HG03521 (cell line): Measurements from ENCODE around the gene EEA1.
A peak's percentile ranks its signal among the peaks of the same experiment; 100 is the strongest.
"Not testable (repeated sequence)": the region's sequence is repeated elsewhere in the genome, so short reads cannot be mapped to it uniquely, and the experiment has no call there.

ENCODE experiments used
- ATAC-seq: cut with Tn5 transposase; IDR thresholded peaks from one replicate; pipeline ENCODE4 v1.9.1; 2021; ENCODE audit warnings: mild to moderate bottlenecking, moderate library complexity; ENCODE audit not compliant: unreplicated experiment

The EEA1 gene

GRCh38 chr12:92814584-92814983, 114.5 kb downstream of the EEA1 start:
- ATAC-seq, result no peak

GRCh38 chr12:92810370-92810769, 118.7 kb downstream of the EEA1 start:
- ATAC-seq, result no peak

DNA sequence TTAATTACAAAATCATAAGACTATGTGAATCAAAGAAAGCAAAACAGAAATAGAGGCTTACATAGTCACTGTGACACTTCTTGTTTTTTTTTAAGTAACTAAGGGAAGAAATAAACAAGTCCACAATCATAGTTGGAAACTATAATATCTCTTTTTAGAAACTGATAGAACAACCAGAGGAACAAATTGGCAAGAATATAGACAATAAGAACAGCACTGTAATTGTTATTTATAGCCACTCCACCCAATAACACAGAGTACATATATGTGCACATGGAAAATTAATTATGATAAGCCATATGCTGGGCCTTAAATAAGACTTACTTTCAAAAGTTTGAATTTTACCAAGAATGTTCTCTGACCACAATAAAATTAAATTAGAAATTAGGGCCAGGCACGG, 125.2 kb downstream of the EEA1 start:
- no peak for ATAC-seq

DNA sequence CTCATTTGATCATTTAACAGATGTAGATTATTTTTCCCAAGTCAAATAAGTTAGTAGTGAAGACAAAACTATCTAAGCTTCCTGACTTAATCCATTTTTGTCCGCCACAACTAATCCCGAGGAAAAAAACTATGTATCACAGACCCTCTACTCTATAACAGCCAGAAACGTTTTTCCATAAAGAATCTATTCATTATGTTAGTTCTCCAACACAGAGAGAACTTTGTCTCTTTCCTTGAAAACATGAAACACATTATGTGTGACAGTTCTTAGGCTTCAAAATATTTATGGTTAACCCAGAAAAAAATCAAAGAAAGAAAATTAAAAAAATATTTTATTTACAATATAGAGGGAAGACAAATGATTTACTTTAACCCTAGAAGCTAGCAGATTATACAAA, 126.2 kb downstream of the EEA1 start:
- ATAC-seq, result no peak

GRCh38 chr12:92796650-92797049, 132.4 kb downstream of the EEA1 start:
- no peak for ATAC-seq

DNA sequence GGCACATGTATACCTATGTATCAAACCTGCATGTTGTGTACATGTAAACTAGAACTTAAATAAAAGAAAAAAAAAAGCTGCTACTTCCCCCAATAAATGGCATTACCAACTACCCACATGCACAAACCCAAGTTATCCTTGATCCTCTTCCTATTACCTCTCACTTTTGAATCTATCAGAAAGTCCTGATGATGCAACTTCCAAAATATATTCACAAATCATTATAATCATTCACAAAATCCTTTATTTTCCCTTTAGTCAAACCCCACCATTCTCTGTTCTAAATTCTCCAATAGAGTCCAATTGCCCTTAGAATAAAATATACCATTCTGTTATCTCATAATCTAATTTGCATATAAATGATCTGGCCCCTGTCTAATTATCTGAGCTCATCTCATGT, 134.3 kb downstream of the EEA1 start:
- no peak for ATAC-seq

DNA sequence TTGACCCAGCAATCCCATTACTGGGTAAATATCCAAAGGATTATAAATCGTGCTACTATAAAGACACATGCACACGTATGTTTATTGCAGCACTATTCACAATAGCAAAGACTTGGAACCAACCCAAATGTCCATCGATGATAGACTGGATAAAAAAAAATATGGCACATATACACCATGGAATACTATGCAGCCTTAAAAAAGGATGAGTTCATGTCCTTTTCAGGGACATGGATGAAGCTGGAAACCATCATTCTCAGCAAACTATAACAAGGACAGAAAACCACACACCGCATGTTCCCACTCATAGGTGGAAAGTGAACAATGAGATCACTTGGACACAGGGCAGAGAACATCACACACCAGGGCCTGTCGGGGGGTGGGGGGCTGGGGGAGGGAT, 134.7 kb downstream of the EEA1 start:
- ATAC-seq, result not testable (repeated sequence)

GRCh38 chr12:92786045-92786444, 143.1 kb downstream of the EEA1 start:
- no peak for ATAC-seq

GRCh38 chr12:92785563-92785950, 143.5 kb downstream of the EEA1 start:
- no peak for ATAC-seq

- peak; percentile 96 for ATAC-seq
Observed at GRCh38 chr12:92784797-92785562, 144.1 kb downstream of the EEA1 start.

DNA sequence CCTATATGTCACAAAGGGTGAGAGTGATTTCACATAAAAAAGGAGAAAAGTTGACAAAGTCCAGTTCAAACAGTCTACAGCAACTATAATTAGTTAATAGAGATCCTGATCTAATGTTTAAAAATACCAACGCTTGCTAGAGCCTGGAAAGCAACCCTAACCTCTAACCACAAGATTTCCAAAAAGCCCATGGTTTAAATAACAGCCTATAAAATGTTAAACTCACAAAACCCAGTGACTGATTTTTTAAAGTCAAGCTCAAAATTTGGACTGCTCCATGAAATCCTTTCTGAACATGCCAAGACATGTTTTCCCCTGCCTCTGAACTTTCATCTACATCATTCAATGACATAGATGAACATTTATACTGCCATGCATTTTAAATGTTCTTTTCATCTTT, 144.7 kb downstream of the EEA1 start:
- ATAC-seq, result no peak

- no peak for ATAC-seq
Observed at GRCh38 chr12:92779902-92780301, 149.2 kb downstream of the EEA1 start.

DNA sequence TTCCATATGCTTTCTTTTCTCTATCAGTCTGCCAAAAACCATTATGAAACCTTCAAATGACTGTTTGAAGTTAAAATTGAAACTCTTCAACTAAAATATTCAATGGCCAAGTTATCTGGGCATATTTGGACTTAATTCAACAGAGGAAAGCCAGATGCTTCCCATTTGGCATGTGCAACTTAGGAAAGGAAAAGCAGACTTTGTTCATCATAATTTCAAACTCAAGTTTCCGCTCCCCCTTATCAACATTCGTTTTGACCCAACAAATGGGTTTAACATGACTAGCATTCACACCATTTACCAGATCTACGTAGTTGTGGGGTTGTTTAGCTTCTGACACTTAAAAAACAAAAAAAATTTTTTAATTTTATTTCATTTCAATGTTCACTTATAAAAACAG, 150.6 kb downstream of the EEA1 start:
- no peak for ATAC-seq

GRCh38 chr12:92775416-92775815, 153.7 kb downstream of the EEA1 start:
- no peak for ATAC-seq

GRCh38 chr12:92771001-92771400, 158.1 kb downstream of the EEA1 start:
- ATAC-seq, result no peak

- ATAC-seq, result peak; percentile 53
Observed at GRCh38 chr12:92769124-92769901, 159.8 kb downstream of the EEA1 start.

DNA sequence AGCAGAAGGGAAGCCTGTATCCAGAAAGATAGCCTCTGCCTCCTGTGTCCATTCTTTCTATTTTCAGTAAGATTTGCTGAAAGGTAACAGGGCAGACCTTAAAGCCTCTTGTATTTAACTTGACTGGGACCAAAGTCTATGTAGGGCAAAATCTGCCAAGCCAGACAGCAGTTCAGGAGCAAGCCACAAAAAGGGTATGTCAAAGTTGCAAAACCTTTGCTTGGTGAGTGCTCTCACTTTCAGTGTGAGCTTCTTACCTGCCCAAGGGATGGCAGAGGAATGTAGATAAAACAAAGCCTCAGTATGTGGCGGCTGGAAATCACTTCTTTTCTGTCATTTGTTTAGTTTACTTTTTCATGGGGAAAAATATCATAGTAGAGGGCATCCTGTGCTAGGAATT, 163.2 kb downstream of the EEA1 start:
- ATAC-seq, result no peak

GRCh38 chr12:92764831-92765230, 164.3 kb downstream of the EEA1 start:
- no peak for ATAC-seq

DNA sequence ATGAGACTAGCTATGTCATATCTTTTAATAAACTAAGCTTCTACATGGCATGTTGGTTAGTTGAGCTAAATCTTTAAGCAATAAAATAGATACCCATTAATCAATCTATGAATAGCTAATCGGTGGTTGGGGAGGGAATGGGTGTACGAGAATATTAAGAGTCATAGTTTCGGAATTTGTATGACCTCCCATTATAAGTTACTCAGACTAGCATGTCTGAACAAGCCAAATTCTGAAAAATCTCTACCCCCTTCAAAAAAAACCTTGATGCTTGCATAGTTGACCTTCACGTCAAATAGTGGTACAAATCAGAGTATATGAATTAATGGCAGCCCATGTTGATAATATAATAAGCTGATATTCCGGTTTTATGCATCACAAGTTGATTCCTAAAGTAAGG, 166.3 kb downstream of the EEA1 start:
- ATAC-seq, result no peak

DNA sequence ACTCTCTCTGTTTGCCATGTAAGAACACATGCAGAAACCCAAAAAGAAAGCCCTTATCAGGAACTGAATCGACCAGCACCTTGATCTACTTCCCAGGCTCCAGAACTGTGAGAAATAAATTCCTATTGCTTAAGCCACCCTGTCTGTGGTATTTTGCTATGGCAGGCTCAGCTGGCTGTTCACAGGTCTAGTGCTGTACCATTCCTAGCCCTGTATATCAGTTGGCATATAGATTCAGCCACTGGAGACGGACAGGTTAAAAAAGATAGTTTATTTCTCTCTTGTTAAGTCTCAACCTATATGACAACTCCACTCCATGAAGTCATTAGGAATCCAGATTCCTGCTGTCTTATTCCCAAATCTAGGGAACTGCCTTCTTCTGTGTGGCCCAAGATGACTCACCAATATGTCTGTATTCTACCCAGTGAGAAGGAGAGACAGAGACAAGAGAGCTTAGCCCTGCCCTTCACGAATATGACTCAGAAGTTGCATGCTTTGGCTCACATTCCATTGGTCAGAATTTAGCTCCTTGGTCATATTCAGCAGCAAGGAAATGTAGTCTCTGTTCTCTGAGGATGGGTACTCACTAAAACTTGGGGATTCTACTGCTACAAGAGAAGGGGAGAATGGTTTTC, 169.3 kb downstream of the EEA1 start:
- no peak for ATAC-seq

DNA sequence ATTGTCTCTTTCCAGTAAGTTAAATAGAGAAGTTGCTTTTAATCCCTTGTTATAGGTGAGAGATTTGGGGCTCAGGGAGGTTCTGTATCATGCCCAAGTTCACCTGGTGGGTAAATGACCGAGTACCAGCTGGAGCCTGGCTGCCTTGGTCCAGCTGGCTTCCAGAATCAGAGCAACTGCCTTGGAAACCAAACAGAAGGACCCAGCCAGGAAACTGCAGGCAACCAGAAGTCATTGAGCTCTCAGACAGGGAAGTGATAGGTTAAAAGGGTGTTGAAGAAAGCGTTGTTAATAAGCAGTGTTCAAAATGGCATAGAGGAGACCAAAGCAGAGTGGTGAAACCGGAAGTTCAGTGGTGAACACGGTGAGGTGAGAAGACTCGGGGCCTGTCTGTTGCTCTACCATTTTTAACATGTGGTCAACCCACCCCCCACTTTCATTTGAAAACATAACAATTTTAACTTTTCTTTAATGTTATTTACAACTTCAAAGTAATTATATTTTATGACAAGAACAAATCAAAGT, 171.4 kb downstream of the EEA1 start:
- no peak for ATAC-seq
